Measurements from ENCODE around the gene PITRM1. TPM values are rescaled to one million over a fixed set of nuclear protein-coding genes. Genes with fewer than 3 reads are reported as not detected.

The PITRM1 gene
- total RNA-seq, 1 experiment from 2014 or later = 40.7 TPM

- no peak for TF ChIP-seq E2F5 (CRISPR knock-in tag; IDR thresholded peaks at IDR 0.05)
- no peak for TF ChIP-seq MXD4 (CRISPR knock-in tag; IDR thresholded peaks at IDR 0.05; ENCODE audit: borderline replicate concordance)
- TF ChIP-seq JAZF1 (CRISPR knock-in tag; IDR thresholded peaks at IDR 0.05) = no peak
- no peak for TF ChIP-seq CREM (CRISPR knock-in tag; IDR thresholded peaks at IDR 0.05)
- no peak for TF ChIP-seq ZNF671 (CRISPR knock-in tag; IDR thresholded peaks at IDR 0.05)
- TF ChIP-seq STAT6 (CRISPR knock-in tag; conservative IDR thresholded peaks at IDR 0.05; ENCODE audit: low read depth) = no peak
- no peak for TF ChIP-seq GTF2I (CRISPR knock-in tag; conservative IDR thresholded peaks at IDR 0.05)
- no peak for TF ChIP-seq IRF1 (CRISPR knock-in tag; IDR thresholded peaks at IDR 0.05)
- no peak for TF ChIP-seq FOXK1 (CRISPR knock-in tag; IDR thresholded peaks at IDR 0.05)
- TF ChIP-seq E2F1 (CRISPR knock-in tag; IDR thresholded peaks at IDR 0.05) = no peak
- no peak for TF ChIP-seq IRF2 (CRISPR knock-in tag; IDR thresholded peaks at IDR 0.05; ENCODE audit: borderline replicate concordance, low read depth)
Measured at GRCh38 chr10:3179174-3179573, 6.6 kb upstream of the PITRM1 start (continued).

- H3K27ac Mint-ChIP-seq = no peak overlapping the region
- no peaks in the 10 kb centered on the region; the same call in 1 of the 2 replicates for H3K27me3 Mint-ChIP-seq (ENCODE audit: low read depth)
- TF ChIP-seq CDX4 (CRISPR knock-in tag; IDR thresholded peaks at IDR 0.05; ENCODE audit: borderline replicate concordance) = no peak
- TF ChIP-seq JUN (CRISPR knock-in tag; IDR thresholded peaks at IDR 0.05) = no peak
- no peak for TF ChIP-seq CREB1 (CRISPR knock-in tag; IDR thresholded peaks at IDR 0.05)
- TF ChIP-seq PRRX2 (CRISPR knock-in tag; IDR thresholded peaks at IDR 0.05) = no peak
- no peak for TF ChIP-seq MLX (CRISPR knock-in tag; IDR thresholded peaks at IDR 0.05)
- TF ChIP-seq RORB (CRISPR knock-in tag; IDR thresholded peaks at IDR 0.05) = no peak
- H3K4me3 Mint-ChIP-seq = no peak overlapping the region
- peaks cover 25% of the 10 kb centered on the region for H3K4me1 Mint-ChIP-seq
- ATAC-seq = no peak
- H3K9me3 Mint-ChIP-seq = no peaks in the 10 kb centered on the region; the same call in 1 of the 2 replicates
- ChIA-PET POLR2A (no interaction called here), CTCF (no interaction called here)
- H3K36me3 Mint-ChIP-seq = no peaks in the 10 kb centered on the region
- DNase-seq (ENCODE audit: low spot score) = no peak
Measured at GRCh38 chr10:3178042-3178441, 5.5 kb upstream of the PITRM1 start.
